HCT116 (cell line): ENCODE data around the gene REST. TPM values are rescaled to one million over a fixed set of nuclear protein-coding genes. Genes with fewer than 3 reads are reported as not detected.

Source experiments
- ATAC-seq: fragments of 200-7000 bp; cut with Tn5 transposase; 2 replicates; pipeline ENCODE4 v1.9.1; 2020; ENCODE audit warnings: mild to moderate bottlenecking, moderate library complexity
- Bru-seq: library from RNA; stranded (reverse); fragments of 400-500 nt; gene quantifications from one replicate; lab custom pipeline; 2021; lab: Mats Ljungman, UMichigan
- BruChase-seq, 2 experiments: library from RNA; stranded (reverse); fragments of 400-500 nt; gene quantifications; one replicate each; lab custom pipeline; 2021; lab: Mats Ljungman, UMichigan
- BruUV-seq: library from RNA; stranded (reverse); fragments of 400-500 nt; replicated peaks from 2 replicates; lab custom pipeline; 2021; lab: Mats Ljungman, UMichigan
- CTCF ChIA-PET: fragments of 300-600 bp; sonication (Branson Sonifier 250); formaldehyde crosslinking; loops from one replicate; lab custom pipeline; 2021; ENCODE audit warnings: antibody characterized with exemption; lab: Charles Lee
- POLR2A ChIA-PET: fragments of 300-600, 350-600 bp; sonication (Branson Sonifier 250); formaldehyde crosslinking; loops from one replicate; lab custom pipeline; 2021; ENCODE audit warnings: antibody characterized with exemption; lab: Charles Lee
- RAD21 ChIA-PET, 2 experiments: fragments of 300-600 bp; sonication (Branson Sonifier 250); formaldehyde crosslinking; loops; one replicate each; lab custom pipeline; 2023; ENCODE audit warnings: low total read pairs in 2 of 2; ENCODE audit not compliant: uncharacterized antibody in 2 of 2, unreplicated experiment in 2 of 2, low non-redundant PET in 1 of 2; lab: Charles Lee
- DNase-seq: peaks from one replicate; pipeline ENCODE4 v3.0.0-alpha.2; 2010; ENCODE audit warnings: low read depth, low spot score
- H2AFZ ChIP-seq: fragments of 200-600 bp; shearing (Covaris generic), sonication (generic); 2 replicates; pipeline ENCODE4 v1.6.1; 2017; ENCODE audit warnings: low read depth, mixed run types, mixed read lengths, antibody characterized with exemption, low read length; ENCODE audit not compliant: poor library complexity, severe bottlenecking
- H3K27ac ChIP-seq: 2 replicates; pipeline ENCODE4 v1.5.1; 2012; ENCODE audit warnings: low read depth, low read length
- H3K27me3 ChIP-seq: fragments of 200-600 bp; sonication (generic); 2 replicates; pipeline ENCODE4 v1.6.1; 2016; ENCODE audit warnings: mixed run types, low read length, mixed read lengths; ENCODE audit not compliant: insufficient read depth
- H3K36me3 ChIP-seq, 2 experiments: fragments of 200-500 bp in 1 of 2; fragments of 200-600 bp in 1 of 2; sonication (Bioruptor generic) in 1 of 2; sonication (generic) in 1 of 2; 2 replicates each; pipeline versions ENCODE4 v1.5.1 to v1.6.1; 2014 to 2016; ENCODE audit warnings: low read length in 2 of 2, inconsistent platforms in 1 of 2, mixed read lengths in 1 of 2, mixed run types in 1 of 2; ENCODE audit not compliant: insufficient read depth in 2 of 2, control insufficient read depth in 1 of 2
- H3K4me1 ChIP-seq, 2 experiments: fragments of 200-600 bp in 1 of 2; sonication (generic) in 1 of 2; 2 replicates each; pipeline versions ENCODE4 v1.5.1 to v1.6.1; 2012 to 2017; ENCODE audit warnings: low read length in 2 of 2, inconsistent platforms in 1 of 2, mild to moderate bottlenecking in 1 of 2, mixed read lengths in 1 of 2, mixed run types in 1 of 2, moderate library complexity in 1 of 2; ENCODE audit not compliant: insufficient read depth in 2 of 2, control insufficient read depth in 1 of 2
- H3K4me2 ChIP-seq: fragments of 200-600 bp; sonication (generic); 2 replicates; pipeline ENCODE4 v1.6.1; 2017; ENCODE audit warnings: mixed run types, low read length, mixed read lengths
- H3K4me3 ChIP-seq, 2 experiments: fragments of 200-600 bp in 1 of 2; sonication (generic) in 1 of 2; replicated peaks in 1 of 2; 2 replicates each; pipeline ENCODE4 v1.5.1; 2011 to 2016; ENCODE audit warnings: low read length in 2 of 2, control low read depth in 1 of 2, low read depth in 1 of 2, mild to moderate bottlenecking in 1 of 2, mixed read lengths in 1 of 2, mixed run types in 1 of 2
- H3K79me2 ChIP-seq: fragments of 200-600 bp; sonication (generic); 2 replicates; pipeline ENCODE4 v1.6.1; 2017; ENCODE audit warnings: mild to moderate bottlenecking, mixed run types, low read length, moderate library complexity, mixed read lengths; ENCODE audit not compliant: insufficient read depth
- H3K9ac ChIP-seq: fragments of 200-600 bp; sonication (generic); 2 replicates; pipeline ENCODE4 v1.6.1; 2016; ENCODE audit warnings: low read length, mixed read lengths
- H3K9me2 ChIP-seq: fragments of 200-600 bp; sonication (generic), shearing (Covaris generic); 2 replicates; pipeline ENCODE4 v1.6.1; 2017; ENCODE audit warnings: mixed run types, mild to moderate bottlenecking, moderate library complexity; ENCODE audit not compliant: insufficient read depth
- H3K9me3 ChIP-seq, 2 experiments: fragments of 200-500 bp in 1 of 2; fragments of 200-600 bp in 1 of 2; sonication (Bioruptor generic) in 1 of 2; sonication (generic) in 1 of 2; 2 replicates each; pipeline ENCODE4 v1.6.1; 2014 to 2017; ENCODE audit warnings: low read length in 2 of 2, mixed read lengths in 2 of 2, inconsistent platforms in 1 of 2, low read depth in 1 of 2, mild to moderate bottlenecking in 1 of 2, mixed run types in 1 of 2, moderate library complexity in 1 of 2; ENCODE audit not compliant: control insufficient read depth in 1 of 2, insufficient read depth in 1 of 2
- H4K20me1 ChIP-seq: fragments of 200-600 bp; sonication (generic), shearing (Covaris generic); 2 replicates; pipeline ENCODE4 v1.6.1; 2017; ENCODE audit warnings: mixed run types, mild to moderate bottlenecking, moderate library complexity; ENCODE audit not compliant: insufficient read depth
- ATF3 ChIP-seq: IDR thresholded peaks from 2 replicates; pipeline ENCODE4 v1.6.1; 2012
- CBX3 ChIP-seq: IDR thresholded peaks from 2 replicates; pipeline ENCODE4 v1.6.1; 2012; ENCODE audit warnings: low read depth
- EGR1 ChIP-seq: IDR thresholded peaks from 2 replicates; pipeline ENCODE4 v1.6.1; 2012; ENCODE audit warnings: low read depth
- JUND ChIP-seq: IDR thresholded peaks from 2 replicates; pipeline ENCODE4 v1.6.1; 2012
- POLR2AphosphoS5 ChIP-seq: IDR thresholded peaks from 2 replicates; pipeline ENCODE4 v1.6.1; 2011; ENCODE audit warnings: mild to moderate bottlenecking, low read depth, low read length, moderate library complexity
- SIN3A ChIP-seq: IDR thresholded peaks from 2 replicates; pipeline ENCODE4 v1.6.1; 2012; ENCODE audit warnings: low read depth
- SRF ChIP-seq: IDR thresholded peaks from 2 replicates; pipeline ENCODE4 v1.6.1; 2012; ENCODE audit warnings: low read depth
- YY1 ChIP-seq: IDR thresholded peaks from 2 replicates; pipeline ENCODE4 v1.6.1; 2011; ENCODE audit warnings: low read length, low read depth, moderate library complexity, mild to moderate bottlenecking; ENCODE audit not compliant: insufficient replicate concordance; ENCODE audit errors: extremely low read depth
- ZFX ChIP-seq: fragments of 450-650 bp; IDR thresholded peaks from 2 replicates; pipeline ENCODE4 v1.6.1; 2017
- intact Hi-C: fragments of 100-400 bp; cut with micrococcal nuclease; formaldehyde crosslinking; loops from 2 replicates; pipeline ENCODE4 v1.10.0; 2022
- long read RNA-seq: library from polyadenylated mRNA; unstranded; transcript quantifications from one replicate; pipeline ENCODE4 v2.0.0, GENCODE V29; 2021; ENCODE audit not compliant: unreplicated experiment
- polyA plus RNA-seq: library from polyadenylated mRNA; unstranded; fragments of >200 nt; gene quantifications from 2 replicates; pipeline ENCODE4 v1.2.1, GENCODE V29; 2012; ENCODE audit warnings: missing spikeins
- total RNA-seq: library from RNA; stranded (reverse); gene quantifications from one replicate; pipeline ENCODE4 v1.2.1, GENCODE V29; 2021; ENCODE audit not compliant: unreplicated experiment
- TF ChIP-seq, protein P1 (sequence below): IDR thresholded peaks from 2 replicates; pipeline ENCODE4 v1.6.1; 2011; ENCODE audit warnings: mild to moderate bottlenecking, low read length, moderate library complexity; ENCODE audit not compliant: insufficient replicate concordance; ENCODE audit errors: extremely low read depth
- TF ChIP-seq, protein P2 (sequence below): IDR thresholded peaks from 2 replicates; pipeline ENCODE4 v1.6.1; 2012; ENCODE audit warnings: low read depth

The REST gene
- total RNA-seq = 42.6 TPM
- 5.6 and 7.3 TPM in 2 replicates for polyA plus RNA-seq
- Bru-seq, nascent RNA = percentile 76 among the genes with signal in this experiment
- BruChase-seq, experiment 1, labeled RNA remaining after a 6-hour chase = percentile 90 among the genes with signal in this experiment
- BruChase-seq, experiment 2, labeled RNA remaining after a 2-hour chase = percentile 92 among the genes with signal in this experiment
- long read RNA-seq, full-length matches to known transcripts = 74 of 109 reads
- long read RNA-seq, partial matches to known transcripts = 4 of 109 reads
- long read RNA-seq, other reads (novel, unspliced or antisense) = 31 of 109 reads

- Histone ChIP-seq H3K27ac (peak within 1 kb of the TSS; percentile 77), H3K4me3 (peak within 1 kb of the TSS; percentile 85 to 94), H3K9me2 (no peaks in the 10 kb centered on the region), H3K4me1 (peaks cover 8 to 14% of the 10 kb centered on the region in 2 experiments), H3K9me3 (no peaks in the 10 kb centered on the region), H2AFZ (peak within 1 kb of the TSS; percentile 95)
- ChIA-PET CTCF (interaction anchor here (1.2 kb wide), 1 partner anchor 70 kb away, joined by 3 read pairs; the partner anchor contains the start of genes NOA1 and POLR2B), RAD21 (no interaction called here)
- BruUV-seq = no TSS peak
- DNase-seq = no peak
- TF ChIP-seq POLR2AphosphoS5 (peak; percentile 56; the same call in 1 of the 2 replicates), SRF (no peak), ZFX (no peak)
- TF ChIP-seq, all 23 proteins: peak for 1
- H4K20me1 ChIP-seq = no peaks in the 10 kb centered on the region
- ATAC-seq = peak; percentile 79
- intact Hi-C loops = loop anchor here (5.0 to 10.0 kb wide), 2 partner anchors 70 to 473 kb away; partner anchors contain the start of genes NOA1, PAICS, POLR2B and PPAT
- peak within 1 kb of the TSS; percentile 92 for H3K4me2 ChIP-seq
- 0 out of 4 replicates have a peak, but pooled peaks cover 0 to 6% of the 10 kb centered on the region in 2 experiments for H3K36me3 ChIP-seq
- POLR2A ChIA-PET = interaction anchor here (0.5 to 1.7 kb wide), 2 partner anchors 71 to 84 kb away, joined by 3 to 8 read pairs; partner anchors contain the start of genes NOA1 and POLR2B
- H3K79me2 ChIP-seq = peaks cover 38% of the 10 kb centered on the region
- peak within 1 kb of the TSS; percentile 80 for H3K9ac ChIP-seq
- H3K27me3 ChIP-seq = no peaks in the 10 kb centered on the region
Measured at GRCh38 chr4:56907489-56908205, at the start of gene REST. Gene REST, plus strand, starts transcription at chr4:56907900. Its CDS starts 2,739 bp downstream, at chr4:56910639.

- H3K79me2 ChIP-seq = no peaks in the 10 kb centered on the region
- CTCF ChIA-PET = no interaction called here
- H2AFZ ChIP-seq = no peak overlapping the region
- POLR2A ChIA-PET = no interaction called here
- no peaks in the 10 kb centered on the region for H3K36me3 ChIP-seq
- intact Hi-C loops = no loop called here
- no peak overlapping the region for H3K4me2 ChIP-seq
- H3K9me2 ChIP-seq = no peaks in the 10 kb centered on the region
- no peak for ATAC-seq
- no peaks in the 10 kb centered on the region for H3K4me1 ChIP-seq
- H3K9me3 ChIP-seq = no peaks in the 10 kb centered on the region
- no peak overlapping the region for H3K9ac ChIP-seq
- H3K27ac ChIP-seq = no peak overlapping the region
- no peak overlapping the region for H3K4me3 ChIP-seq
- no peaks in the 10 kb centered on the region for H3K27me3 ChIP-seq
- no TSS peak for BruUV-seq
- H4K20me1 ChIP-seq = no peaks in the 10 kb centered on the region
- RAD21 ChIA-PET = no interaction called here
- no peak for DNase-seq
- no peak for TF ChIP-seq CBX3
- TF ChIP-seq ATF3 = no peak
- TF ChIP-seq, protein P1, sequence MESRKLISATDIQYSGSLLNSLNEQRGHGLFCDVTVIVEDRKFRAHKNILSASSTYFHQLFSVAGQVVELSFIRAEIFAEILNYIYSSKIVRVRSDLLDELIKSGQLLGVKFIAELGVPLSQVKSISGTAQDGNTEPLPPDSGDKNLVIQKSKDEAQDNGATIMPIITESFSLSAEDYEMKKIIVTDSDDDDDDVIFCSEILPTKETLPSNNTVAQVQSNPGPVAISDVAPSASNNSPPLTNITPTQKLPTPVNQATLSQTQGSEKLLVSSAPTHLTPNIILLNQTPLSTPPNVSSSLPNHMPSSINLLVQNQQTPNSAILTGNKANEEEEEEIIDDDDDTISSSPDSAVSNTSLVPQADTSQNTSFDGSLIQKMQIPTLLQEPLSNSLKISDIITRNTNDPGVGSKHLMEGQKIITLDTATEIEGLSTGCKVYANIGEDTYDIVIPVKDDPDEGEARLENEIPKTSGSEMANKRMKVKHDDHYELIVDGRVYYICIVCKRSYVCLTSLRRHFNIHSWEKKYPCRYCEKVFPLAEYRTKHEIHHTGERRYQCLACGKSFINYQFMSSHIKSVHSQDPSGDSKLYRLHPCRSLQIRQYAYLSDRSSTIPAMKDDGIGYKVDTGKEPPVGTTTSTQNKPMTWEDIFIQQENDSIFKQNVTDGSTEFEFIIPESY = no peak
- TF ChIP-seq JUND = no peak
- no peak for TF ChIP-seq EGR1
- TF ChIP-seq YY1 = no peak
- no peak for TF ChIP-seq SIN3A
- TF ChIP-seq, protein P2, sequence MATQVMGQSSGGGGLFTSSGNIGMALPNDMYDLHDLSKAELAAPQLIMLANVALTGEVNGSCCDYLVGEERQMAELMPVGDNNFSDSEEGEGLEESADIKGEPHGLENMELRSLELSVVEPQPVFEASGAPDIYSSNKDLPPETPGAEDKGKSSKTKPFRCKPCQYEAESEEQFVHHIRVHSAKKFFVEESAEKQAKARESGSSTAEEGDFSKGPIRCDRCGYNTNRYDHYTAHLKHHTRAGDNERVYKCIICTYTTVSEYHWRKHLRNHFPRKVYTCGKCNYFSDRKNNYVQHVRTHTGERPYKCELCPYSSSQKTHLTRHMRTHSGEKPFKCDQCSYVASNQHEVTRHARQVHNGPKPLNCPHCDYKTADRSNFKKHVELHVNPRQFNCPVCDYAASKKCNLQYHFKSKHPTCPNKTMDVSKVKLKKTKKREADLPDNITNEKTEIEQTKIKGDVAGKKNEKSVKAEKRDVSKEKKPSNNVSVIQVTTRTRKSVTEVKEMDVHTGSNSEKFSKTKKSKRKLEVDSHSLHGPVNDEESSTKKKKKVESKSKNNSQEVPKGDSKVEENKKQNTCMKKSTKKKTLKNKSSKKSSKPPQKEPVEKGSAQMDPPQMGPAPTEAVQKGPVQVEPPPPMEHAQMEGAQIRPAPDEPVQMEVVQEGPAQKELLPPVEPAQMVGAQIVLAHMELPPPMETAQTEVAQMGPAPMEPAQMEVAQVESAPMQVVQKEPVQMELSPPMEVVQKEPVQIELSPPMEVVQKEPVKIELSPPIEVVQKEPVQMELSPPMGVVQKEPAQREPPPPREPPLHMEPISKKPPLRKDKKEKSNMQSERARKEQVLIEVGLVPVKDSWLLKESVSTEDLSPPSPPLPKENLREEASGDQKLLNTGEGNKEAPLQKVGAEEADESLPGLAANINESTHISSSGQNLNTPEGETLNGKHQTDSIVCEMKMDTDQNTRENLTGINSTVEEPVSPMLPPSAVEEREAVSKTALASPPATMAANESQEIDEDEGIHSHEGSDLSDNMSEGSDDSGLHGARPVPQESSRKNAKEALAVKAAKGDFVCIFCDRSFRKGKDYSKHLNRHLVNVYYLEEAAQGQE = no peak
- no peak for TF ChIP-seq POLR2AphosphoS5
Measured at GRCh38 chr4:56859841-56860240, 47.9 kb upstream of the REST start.
